Endometrial microvascular endothelial cells (primary cell): ENCODE results near the gene WNT10A. TPM values are rescaled to one million over a fixed set of nuclear protein-coding genes. Genes with fewer than 3 reads are reported as not detected.

ENCODE experiments used
- in situ Hi-C: cut with HindIII; loops from 2 replicates; pipeline ENCODE4 v1.10.0; 2017; ENCODE audit warnings: low sequenced_read_pairs, low pct_unique_long_range_greater_than_20kb; ENCODE audit errors: inconsistent ontology term
- total RNA-seq: library from RNA; depleted of rRNA; stranded (reverse); fragments of >200 nt; gene quantifications from one replicate; pipeline ENCODE4 v1.2.3, GENCODE V29; 2015; ENCODE audit errors: inconsistent ontology term

Gene WNT10A
- total RNA-seq, 1 donor from 2014 or later = not detected

DNA sequence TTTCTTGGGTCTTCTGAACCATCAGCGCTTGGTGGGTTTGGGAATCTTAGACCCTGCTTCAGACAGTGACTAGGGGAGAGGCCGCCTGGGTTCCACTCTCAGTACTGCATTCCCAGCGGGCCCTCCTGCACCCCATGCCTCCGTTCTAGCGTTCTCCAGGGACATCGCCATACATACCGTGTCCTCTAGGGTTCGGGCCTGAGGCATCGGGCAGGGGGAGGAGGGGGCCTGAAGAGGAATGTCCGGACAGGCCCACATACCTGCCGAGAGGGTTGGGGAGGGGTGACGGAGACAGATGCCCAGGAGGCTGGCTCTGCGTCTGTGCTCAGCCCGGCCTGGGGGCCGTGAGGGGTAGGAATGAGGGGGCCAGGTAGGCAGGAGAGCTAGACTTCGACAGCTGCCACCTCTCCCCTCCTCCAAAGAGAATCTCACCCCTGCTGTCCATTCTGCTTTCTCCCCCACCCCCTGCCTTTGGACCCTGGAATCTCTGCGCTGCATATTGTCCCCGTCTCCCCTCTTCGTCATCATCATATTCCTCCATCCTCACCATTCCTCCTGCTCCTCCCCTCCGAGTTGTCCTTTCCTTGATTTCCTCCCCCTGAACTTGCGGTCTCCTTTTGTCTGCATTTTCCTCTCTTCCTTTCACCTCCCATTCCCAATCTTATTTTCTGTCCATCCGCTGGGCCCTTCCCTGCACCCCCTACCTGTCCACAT lies 7.8 kb upstream of the WNT10A start:
- in situ Hi-C loops = no loop called here

DNA sequence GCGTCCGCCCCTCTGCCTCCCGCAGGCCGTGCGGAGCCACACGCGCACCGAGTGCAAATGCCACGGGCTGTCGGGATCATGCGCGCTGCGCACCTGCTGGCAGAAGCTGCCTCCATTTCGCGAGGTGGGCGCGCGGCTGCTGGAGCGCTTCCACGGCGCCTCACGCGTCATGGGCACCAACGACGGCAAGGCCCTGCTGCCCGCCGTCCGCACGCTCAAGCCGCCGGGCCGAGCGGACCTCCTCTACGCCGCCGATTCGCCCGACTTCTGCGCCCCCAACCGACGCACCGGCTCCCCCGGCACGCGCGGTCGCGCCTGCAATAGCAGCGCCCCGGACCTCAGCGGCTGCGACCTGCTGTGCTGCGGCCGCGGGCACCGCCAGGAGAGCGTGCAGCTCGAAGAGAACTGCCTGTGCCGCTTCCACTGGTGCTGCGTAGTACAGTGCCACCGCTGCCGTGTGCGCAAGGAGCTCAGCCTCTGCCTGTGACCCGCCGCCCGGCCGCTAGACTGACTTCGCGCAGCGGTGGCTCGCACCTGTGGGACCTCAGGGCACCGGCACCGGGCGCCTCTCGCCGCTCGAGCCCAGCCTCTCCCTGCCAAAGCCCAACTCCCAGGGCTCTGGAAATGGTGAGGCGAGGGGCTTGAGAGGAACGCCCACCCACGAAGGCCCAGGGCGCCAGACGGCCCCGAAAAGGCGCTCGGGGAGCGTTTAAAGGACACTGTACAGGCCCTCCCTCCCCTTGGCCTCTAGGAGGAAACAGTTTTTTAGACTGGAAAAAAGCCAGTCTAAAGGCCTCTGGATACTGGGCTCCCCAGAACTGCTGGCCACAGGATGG lies 7.1 kb upstream of the WNT10A start:
- in situ Hi-C loops = no loop called here

DNA sequence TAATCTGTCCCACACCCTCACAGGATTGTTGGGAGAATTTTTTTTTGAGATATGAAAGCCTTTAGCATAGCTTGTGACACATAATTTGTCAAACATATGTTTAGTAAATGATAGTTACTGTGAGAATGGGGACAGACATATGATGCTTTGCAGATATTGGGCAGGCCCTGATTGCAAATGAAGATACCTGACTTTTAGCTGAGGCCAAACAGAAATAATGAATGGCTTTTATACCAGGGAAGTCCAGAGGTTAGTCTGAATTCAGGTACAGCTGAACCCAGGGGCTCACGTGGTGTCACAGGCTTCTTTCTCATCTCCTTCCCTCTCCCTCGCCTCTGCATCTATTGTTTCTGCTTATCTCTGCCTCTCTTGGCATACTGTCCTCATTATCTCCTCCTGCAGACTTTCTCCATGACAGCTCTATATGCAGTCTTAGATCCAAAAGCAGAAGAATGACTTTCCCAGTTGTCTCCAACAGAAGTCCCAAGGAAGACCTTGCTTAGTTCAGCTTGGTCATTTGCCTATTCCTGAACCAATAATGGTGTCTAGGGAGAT lies 4.9 kb upstream of the WNT10A start:
- in situ Hi-C loops = no loop called here

DNA sequence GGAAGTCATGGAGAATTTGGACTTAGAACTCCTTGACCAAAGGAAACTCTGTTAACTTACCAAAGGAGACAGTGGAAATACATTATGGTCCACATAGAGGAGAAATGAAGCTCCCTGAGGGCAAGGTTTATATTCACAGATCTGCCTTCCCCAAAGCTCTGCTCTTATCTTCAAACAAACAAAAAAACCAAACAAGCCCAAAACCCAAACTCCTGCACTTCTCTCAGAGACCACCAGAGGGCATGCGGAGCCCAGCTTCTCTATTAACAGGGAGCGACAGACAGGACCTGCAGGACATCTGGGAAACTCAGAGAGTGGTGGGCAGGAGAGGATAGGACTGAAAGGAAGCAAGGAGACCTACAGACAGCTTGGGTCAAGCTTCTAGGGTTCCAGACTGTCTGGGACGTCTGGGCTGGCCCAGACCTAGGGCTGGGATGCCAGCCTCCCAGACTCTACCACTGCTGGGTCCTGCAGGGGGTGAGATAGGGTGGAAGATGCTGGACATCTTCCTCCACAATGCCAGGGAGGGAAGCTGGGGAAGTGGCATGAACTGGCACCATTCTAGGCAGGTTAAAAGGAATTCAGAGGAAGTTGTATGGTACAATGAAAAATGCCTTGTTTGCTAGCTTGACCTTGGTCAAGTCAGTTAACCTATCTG lies 4.0 kb upstream of the WNT10A start:
- in situ Hi-C loops = no loop called here

DNA sequence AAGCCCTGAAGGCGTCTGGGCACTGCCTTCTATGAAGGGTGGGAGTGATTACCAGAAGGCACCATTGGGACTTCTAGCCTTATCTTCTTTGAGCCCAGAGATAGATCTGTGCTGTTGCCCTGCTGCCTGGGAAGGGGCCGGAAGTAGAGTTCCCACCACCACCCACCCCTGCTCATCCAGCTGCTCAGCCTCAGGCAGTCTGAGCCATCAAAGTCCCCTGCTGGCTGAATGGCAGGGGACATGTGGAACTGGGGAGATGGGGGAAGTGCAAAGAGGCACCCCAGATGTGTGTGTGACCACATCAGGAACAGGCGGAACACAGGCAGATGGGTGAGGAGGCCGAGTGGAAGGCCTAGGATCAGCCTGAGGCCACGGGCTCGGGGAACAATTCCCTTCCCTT lies 3.3 kb upstream of the WNT10A start:
- in situ Hi-C loops = no loop called here

DNA sequence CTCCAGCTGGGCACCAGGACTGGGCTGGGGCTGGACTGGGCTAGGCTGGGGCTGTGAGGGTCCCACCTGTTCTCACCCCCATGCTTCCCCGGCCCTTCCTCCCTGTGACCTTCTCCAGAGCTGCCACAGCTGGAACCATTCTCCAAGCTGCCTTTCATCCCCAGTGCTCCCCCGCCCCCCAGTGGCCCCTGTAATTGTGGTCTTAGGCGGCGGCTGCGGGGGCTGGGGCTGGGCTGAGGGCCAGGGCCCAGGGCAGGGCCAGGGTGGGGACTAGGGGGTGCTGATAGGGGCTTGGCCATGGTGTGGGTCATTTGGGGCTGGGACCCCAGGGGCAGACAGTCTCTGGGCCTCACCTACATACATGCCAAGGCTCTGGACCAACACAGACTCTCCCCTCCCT lies 2.8 kb upstream of the WNT10A start:
- in situ Hi-C loops = no loop called here

DNA sequence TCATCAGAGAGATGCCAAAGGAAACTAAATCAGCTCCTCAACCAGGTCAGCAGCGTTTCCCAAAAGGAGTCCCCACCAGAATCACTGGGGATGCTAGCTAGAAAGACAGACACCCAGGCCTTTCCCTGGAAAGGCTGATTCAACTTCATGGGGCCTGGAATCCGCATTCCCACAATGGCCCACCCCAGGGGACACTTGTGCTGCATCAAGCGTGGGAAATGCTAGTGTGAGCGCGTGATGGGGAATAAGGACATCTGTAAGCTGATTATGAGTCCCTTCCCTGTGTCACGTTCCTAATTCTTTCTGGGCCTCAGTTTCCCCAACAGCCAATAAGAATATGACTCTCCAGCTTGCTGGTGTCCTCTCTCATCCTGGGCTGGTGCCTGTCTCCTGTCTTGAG lies 2.2 kb upstream of the WNT10A start:
- in situ Hi-C loops = no loop called here

DNA sequence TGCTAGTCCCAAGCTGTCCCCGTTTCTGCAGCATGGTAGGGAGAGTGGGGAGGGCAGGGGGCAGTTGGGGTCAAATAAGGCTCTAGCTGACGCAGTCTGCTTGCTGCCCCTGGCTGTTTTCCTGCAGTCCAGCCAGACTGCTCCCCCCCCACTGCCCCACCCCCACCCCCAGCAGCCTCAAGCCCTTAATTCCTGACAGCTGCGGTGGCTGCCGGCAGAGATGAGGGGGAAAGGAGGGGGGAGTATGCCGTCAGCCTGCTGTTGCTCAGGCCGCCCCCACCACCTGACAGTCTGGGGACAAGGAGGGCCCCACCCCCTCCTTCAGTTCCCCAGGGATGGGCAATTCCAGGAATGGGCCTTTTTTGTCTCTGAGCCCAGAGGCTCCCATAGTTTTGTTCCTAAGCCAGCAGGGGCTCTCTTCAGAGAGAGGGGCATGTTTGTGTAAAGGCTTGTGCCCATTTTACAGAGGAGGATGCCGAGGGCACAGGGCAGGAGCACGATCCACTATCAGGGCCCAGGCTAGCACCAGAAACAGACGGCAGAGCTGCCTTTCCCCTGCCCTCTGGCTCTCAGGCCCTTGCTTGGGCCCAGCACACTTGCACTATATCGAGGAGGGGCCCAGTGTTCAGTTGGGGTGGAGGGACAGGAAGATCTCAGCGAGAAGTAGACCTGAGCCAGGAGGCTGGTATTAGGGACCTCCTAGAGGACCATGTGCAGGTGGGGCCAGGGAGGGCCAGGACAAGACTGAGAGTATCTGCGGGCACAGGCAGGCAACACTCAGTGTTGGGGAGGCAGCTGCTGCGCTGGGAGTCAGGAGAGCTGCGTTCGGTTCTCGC lies 1.5 kb upstream of the WNT10A start:
- in situ Hi-C loops = no loop called here

DNA sequence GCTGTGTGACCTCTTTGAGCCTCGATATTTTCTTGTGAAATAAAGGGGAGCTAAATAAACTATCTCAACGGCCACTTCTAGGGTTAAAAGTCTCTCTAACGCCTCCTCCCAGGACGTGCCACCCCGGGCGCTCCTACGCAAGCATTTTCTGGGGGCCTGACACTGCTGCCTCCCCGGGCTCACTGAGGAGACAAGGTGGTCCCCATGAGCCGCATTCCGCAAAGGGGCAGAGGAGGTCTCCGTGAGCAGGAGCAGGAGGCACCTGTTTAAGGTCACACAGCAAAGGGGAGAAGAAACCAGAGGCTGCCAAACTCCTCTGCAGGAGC lies 913 bp upstream of the WNT10A start:
- in situ Hi-C loops = no loop called here

DNA sequence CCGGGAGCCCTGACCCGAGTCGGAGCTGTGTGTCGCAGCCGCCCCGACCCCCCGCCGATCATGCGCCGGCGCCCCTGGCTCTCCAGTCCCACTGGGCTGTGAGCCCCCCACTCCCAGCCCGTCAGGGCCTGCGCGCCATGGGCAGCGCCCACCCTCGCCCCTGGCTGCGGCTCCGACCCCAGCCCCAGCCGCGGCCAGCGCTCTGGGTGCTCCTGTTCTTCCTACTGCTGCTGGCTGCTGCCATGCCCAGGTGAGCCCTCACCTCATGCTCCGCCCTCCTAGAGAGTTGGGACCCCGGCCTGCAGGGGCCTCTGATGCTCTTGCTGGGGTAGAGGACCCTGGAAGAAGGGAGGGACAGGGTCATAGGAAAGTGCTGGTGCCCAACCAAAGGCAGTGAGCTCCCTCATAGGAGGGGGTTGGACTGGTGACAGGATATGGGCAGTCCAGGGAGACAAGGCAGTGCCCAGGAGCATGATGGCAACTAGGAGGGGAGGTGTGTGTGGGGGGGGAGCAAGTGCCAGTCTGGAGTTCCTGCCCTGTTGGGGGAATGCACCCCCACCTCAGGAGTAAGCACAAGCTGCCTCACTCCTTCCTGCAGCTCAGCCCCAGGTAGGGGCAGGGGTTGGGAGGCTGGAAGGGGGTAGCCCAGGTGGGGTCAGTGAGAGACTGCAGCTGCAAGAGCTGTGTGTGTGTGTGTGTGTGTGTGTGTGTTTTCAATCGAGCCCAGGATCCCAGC lies 375 bp downstream of the WNT10A start:
- in situ Hi-C loops = no loop called here

DNA sequence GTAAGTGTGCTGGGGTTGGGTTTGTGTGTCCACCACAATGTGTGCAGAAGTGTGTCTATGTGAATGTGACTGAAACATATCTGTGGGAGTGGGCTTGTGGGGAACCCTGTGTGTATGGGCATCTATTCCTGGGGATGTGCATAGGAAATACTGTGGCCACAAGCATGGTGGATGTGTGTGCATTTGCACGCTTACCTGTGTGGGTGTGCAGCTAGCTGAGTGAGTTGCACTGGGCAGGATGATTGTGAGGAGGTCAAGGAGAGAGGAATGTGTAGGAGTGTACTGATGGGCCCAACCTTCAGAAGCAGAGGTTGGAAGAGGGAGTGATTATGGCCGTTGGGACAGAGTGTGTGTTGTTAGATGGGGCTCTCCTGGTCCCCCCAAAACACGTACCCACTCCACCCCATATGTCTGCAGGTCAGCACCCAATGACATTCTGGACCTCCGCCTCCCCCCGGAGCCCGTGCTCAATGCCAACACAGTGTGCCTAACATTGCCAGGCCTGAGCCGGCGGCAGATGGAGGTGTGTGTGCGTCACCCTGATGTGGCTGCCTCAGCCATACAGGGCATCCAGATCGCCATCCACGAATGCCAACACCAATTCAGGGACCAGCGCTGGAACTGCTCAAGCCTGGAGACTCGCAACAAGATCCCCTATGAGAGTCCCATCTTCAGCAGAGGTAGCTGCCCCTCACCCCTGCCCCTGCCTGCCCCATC lies 1.2 kb downstream of the WNT10A start:
- in situ Hi-C loops = no loop called here

DNA sequence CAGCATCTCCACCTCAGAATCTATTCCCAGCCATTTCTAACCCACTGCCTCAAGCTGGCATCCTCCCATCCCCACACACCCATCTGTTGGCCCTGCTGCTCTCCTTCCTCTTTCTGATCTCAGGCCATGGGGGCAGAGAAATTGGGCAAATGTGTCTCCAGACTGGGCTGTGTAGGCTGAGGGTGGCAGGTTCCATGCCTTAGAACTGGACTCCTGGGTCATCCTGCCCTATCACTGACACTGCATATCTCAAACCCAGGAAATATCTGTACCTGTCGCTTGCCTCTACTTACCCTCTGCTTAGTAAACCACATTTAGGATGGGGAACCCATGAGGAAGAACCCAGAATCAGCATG lies 1.8 kb downstream of the WNT10A start:
- in situ Hi-C loops = no loop called here

DNA sequence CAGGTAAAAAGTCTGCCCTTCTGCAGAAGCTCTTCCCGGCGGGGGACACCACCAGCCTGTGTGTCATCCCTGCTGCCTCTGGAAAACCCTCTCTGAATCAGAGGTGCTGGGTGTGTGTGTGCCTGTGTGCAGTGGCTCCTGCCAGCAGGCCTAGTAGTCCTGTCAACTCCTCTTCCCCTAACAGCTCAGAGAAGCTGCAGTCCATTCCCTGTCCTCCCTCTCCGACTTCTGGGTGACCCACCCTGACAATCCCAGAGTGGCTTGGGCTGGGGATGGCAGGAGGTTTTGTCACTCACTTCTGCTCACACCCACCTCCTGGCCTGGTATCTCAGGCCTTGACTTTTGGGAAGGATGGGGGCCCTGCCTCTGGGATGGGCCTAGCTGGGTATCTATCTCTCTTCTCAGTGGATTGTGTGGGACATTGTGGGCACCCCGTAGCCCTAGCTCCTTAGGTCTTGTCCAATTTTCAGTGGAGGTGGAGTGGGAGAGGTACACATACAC lies 2.3 kb downstream of the WNT10A start:
- in situ Hi-C loops = no loop called here

DNA sequence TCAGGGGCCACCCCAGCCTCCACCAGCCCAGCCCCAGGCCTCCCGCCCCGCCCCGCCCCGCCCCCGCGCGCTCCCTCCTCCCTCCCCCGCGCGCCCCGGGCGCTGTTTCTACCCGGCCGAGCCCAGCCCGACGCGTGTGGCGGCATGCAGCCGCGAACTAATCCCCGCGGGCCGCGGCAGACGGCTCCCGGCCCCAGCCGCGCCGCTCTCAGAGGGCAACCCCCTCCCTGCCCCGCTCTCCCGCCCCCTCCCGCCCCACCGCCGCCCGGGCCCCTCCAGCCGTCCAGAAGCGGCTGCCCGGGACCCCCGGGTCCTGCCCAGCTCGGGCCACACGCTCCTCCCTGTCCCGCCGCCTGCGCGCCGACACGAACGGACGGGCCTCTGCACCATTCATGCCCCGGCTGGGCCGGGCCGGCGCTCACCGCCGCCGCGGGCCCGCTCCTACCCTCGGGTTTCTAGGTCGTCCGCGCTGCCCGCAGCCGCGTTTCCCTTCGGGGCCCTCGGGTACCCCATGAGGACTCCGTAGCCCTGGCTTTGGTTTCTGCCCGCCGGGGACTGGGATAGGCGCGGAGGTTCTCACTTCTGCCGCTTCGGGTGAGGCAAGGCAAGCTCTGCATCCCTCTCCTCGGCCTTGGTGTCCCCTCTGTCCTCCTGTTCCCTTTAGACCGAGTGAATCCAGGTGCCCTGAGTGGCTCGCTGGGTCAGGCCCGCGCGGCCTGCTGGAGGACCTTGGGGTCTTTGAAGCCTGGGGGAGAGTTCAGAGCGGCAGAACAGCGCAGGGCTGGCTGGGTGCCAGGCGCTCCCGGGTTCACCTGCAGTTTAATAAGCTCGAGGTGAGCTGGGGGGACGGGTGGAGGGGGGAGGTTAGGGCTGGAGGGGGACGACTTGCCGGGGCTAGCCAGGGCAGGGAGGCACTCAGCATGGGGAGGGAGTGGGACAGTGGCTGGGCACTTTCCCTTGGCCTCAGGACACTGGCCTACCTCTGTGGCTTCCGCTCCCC lies 3.1 kb downstream of the WNT10A start:
- in situ Hi-C loops = no loop called here

DNA sequence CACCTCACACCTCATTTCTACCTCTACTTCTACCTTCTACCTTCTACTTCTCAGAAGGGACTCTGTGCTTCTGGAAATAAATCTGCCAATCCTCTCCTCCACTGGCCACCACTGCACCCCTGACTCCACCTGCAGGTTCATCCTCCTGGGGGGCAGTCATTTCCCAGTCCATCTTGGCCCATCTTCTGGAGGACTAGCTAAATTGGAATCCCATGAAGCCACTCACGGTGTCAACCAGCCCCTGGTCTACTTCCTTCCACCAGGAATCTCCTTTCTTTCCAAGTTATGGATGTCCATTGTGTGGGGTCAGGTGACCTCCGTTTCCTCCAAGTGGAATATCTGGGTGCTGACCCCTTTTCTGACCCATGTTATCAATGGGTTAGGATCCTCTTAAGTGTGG lies 3.9 kb downstream of the WNT10A start:
- in situ Hi-C loops = no loop called here
